HCT116 (cell line): ENCODE data around the gene NUMB.
"Not testable (repeated sequence)": the region's sequence is repeated elsewhere in the genome, so short reads cannot be mapped to it uniquely, and the experiment has no call there.

ENCODE experiments used
- CEBPB ChIP-seq: IDR thresholded peaks from 2 replicates; pipeline ENCODE4 v1.6.1; 2012; ENCODE audit warnings: low read depth
- CTCF ChIP-seq, 3 experiments: fragments of 200-600 bp in 1 of 3; sonication (generic) in 1 of 3; IDR thresholded peaks in 2 of 3; conservative IDR thresholded peaks in 1 of 3; 2 replicates each; pipeline ENCODE4 v1.5.1; 2012 to 2017; ENCODE audit warnings: low read depth in 2 of 3, low read length in 2 of 3, antibody characterized with exemption in 1 of 3, borderline replicate concordance in 1 of 3, control low read depth in 1 of 3, mild to moderate bottlenecking in 1 of 3, mixed read lengths in 1 of 3, mixed run types in 1 of 3, moderate library complexity in 1 of 3; ENCODE audit not compliant: insufficient read depth in 1 of 3
- MAX ChIP-seq: IDR thresholded peaks from 2 replicates; pipeline ENCODE4 v1.6.1; 2012
- POLR2A ChIP-seq: IDR thresholded peaks from 2 replicates; pipeline ENCODE4 v1.7.0; 2011; ENCODE audit warnings: borderline replicate concordance; ENCODE audit not compliant: insufficient read depth, insufficient read length; ENCODE audit errors: extremely low read depth
- POLR2AphosphoS5 ChIP-seq: IDR thresholded peaks from 2 replicates; pipeline ENCODE4 v1.6.1; 2011; ENCODE audit warnings: mild to moderate bottlenecking, low read depth, low read length, moderate library complexity
- RAD21 ChIP-seq: IDR thresholded peaks from 2 replicates; pipeline ENCODE4 v1.6.1; 2012; ENCODE audit warnings: low read depth, mild to moderate bottlenecking
- ZFX ChIP-seq: fragments of 450-650 bp; IDR thresholded peaks from 2 replicates; pipeline ENCODE4 v1.6.1; 2017

DNA sequence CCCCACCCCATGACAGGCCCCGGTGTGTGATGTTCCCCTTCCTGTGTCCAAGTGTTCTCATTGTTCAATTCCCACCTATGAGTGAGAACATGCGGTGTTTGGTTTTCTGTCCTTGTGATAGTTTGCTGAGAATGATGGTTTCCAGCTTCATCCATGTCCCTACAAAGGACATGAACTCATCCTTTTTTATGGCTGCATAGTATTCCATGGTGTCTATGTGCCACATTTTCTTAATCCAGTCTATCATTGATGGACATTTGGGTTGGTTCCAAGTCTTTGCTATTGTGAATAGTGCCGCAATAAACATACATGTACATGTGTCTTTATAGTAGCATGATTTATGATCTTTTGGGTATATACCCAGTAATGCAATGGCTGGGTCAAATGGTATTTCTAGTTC, 52.1 kb downstream of the NUMB start:
- TF ChIP-seq CTCF (IDR thresholded peaks at IDR 0.05 in 2 of 3, conservative IDR thresholded peaks at IDR 0.05 in 1 of 3; ENCODE audit: borderline replicate concordance in 1 of 3, insufficient read depth in 1 of 3, low read depth in 2 of 3, low read length in 2 of 3); POLR2AphosphoS5; CEBPB; RAD21; MAX; ZFX; POLR2A: not testable (repeated sequence)
